SK-N-SH (cell line): ENCODE measurements around the gene KLRC2. TPM values are rescaled to one million over a fixed set of nuclear protein-coding genes. Genes with fewer than 3 reads are reported as not detected.
"Not testable (repeated sequence)": the region's sequence is repeated elsewhere in the genome, so short reads cannot be mapped to it uniquely, and the experiment has no call there.

Experiments
- CTCF ChIA-PET: fragments of 300-600, 350-600 bp; formaldehyde crosslinking; extraction: SDS; loops from one replicate; lab custom pipeline; 2021; lab: Yijun Ruan, JAX
- POLR2A ChIA-PET: fragments of 350-600 bp; sonication (Branson Sonifier 250); formaldehyde crosslinking; extraction: SDS; loops from one replicate; lab custom pipeline; 2020; ENCODE audit warnings: antibody characterized with exemption, inconsistent platforms; lab: Yijun Ruan, JAX
- DNase-seq: peaks from one replicate; pipeline ENCODE4 v3.0.0; 2012
- H2AFZ ChIP-seq: fragments of 200-600 bp; sonication (generic); 2 replicates; pipeline ENCODE4 v1.8.1; 2016; ENCODE audit warnings: antibody characterized with exemption, mild to moderate bottlenecking, low read depth
- H3F3A ChIP-seq: fragments of 200-600 bp; sonication (generic); replicated peaks from 2 replicates; pipeline ENCODE3; 2016; ENCODE audit warnings: antibody characterized with exemption, mild to moderate bottlenecking; ENCODE audit not compliant: insufficient read depth
- H3K27ac ChIP-seq, 2 experiments: fragments of 200-500 bp in 1 of 2; fragments of 200-600 bp in 1 of 2; sonication (Bioruptor generic) in 1 of 2; sonication (generic), shearing (Covaris generic) in 1 of 2; 2 replicates each; pipeline versions ENCODE4 v1.5.1 to v1.6.1; 2014 to 2016; ENCODE audit warnings: low read depth in 2 of 2, inconsistent platforms in 1 of 2, low read length in 1 of 2, mild to moderate bottlenecking in 1 of 2, mixed read lengths in 1 of 2
- H3K27me3 ChIP-seq: fragments of 200-600 bp; sonication (generic), shearing (Covaris generic); 2 replicates; pipeline ENCODE4 v1.6.1; 2016; ENCODE audit warnings: mixed run types; ENCODE audit not compliant: insufficient read depth
- H3K36me3 ChIP-seq, 2 experiments: fragments of 200-500 bp in 1 of 2; fragments of 200-600 bp in 1 of 2; sonication (Bioruptor generic) in 1 of 2; sonication (generic) in 1 of 2; replicated peaks in 1 of 2; 2 replicates each; pipeline versions ENCODE3 to v1.5.1; 2014 to 2016; ENCODE audit warnings: low read length in 1 of 2, mild to moderate bottlenecking in 1 of 2; ENCODE audit not compliant: insufficient read depth in 2 of 2, control insufficient read depth in 1 of 2
- H3K4me1 ChIP-seq, 2 experiments: fragments of 200-500 bp in 1 of 2; fragments of 200-600 bp in 1 of 2; sonication (Bioruptor generic) in 1 of 2; sonication (generic), shearing (Covaris generic) in 1 of 2; 2 replicates each; pipeline versions ENCODE4 v1.5.1 to v1.6.1; 2014 to 2016; ENCODE audit warnings: low read depth in 1 of 2, low read length in 1 of 2, mixed run types in 1 of 2; ENCODE audit not compliant: insufficient read depth in 2 of 2, control insufficient read depth in 1 of 2
- H3K4me2 ChIP-seq: fragments of 200-600 bp; sonication (generic), shearing (Covaris generic); 2 replicates; pipeline ENCODE4 v1.6.1; 2017; ENCODE audit warnings: mixed run types
- H3K4me3 ChIP-seq, 2 experiments: fragments of 200-500 bp in 1 of 2; fragments of 200-600 bp in 1 of 2; sonication (Bioruptor generic) in 1 of 2; sonication (generic), shearing (Covaris generic) in 1 of 2; 2 replicates each; pipeline versions ENCODE4 v1.5.1 to v1.8.1; 2014 to 2016; ENCODE audit warnings: low read depth in 2 of 2, inconsistent platforms in 1 of 2, low read length in 1 of 2, mild to moderate bottlenecking in 1 of 2, mixed read lengths in 1 of 2, moderate library complexity in 1 of 2
- H3K79me2 ChIP-seq: fragments of 200-600 bp; sonication (generic); 2 replicates; pipeline ENCODE4 v1.8.1; 2017; ENCODE audit warnings: mild to moderate bottlenecking; ENCODE audit not compliant: insufficient read depth
- H3K9ac ChIP-seq: fragments of 200-600 bp; sonication (generic); 2 replicates; pipeline ENCODE4 v1.6.1; 2017; ENCODE audit warnings: mixed run types
- H3K9me2 ChIP-seq: fragments of 200-600 bp; sonication (generic); 2 replicates; pipeline ENCODE4 v1.6.1; 2017; ENCODE audit warnings: mixed run types
- H3K9me3 ChIP-seq: fragments of 200-600 bp; sonication (generic); 2 replicates; pipeline ENCODE4 v1.6.1; 2017; ENCODE audit warnings: mixed run types, mild to moderate bottlenecking, moderate library complexity
- H4K20me1 ChIP-seq: fragments of 200-600 bp; sonication (generic); 2 replicates; pipeline ENCODE4 v1.6.1; 2017; ENCODE audit warnings: mild to moderate bottlenecking, mixed run types; ENCODE audit not compliant: insufficient read depth
- CHD2 ChIP-seq: fragments of 150-350 bp; IDR thresholded peaks from 2 replicates; pipeline ENCODE4 v1.6.1; 2018; ENCODE audit warnings: low read length; ENCODE audit not compliant: partially characterized antibody
- ELF1 ChIP-seq: IDR thresholded peaks from 2 replicates; pipeline ENCODE4 v1.4.0; 2012
- EZH2phosphoT487 ChIP-seq: fragments of 200-600 bp; sonication (generic); IDR thresholded peaks from 2 replicates; pipeline ENCODE4 v1.6.1; 2017; ENCODE audit warnings: low read depth, mixed run types, mild to moderate bottlenecking, antibody characterized with exemption, moderate library complexity, borderline replicate concordance
- FOSL2 ChIP-seq: IDR thresholded peaks from 2 replicates; pipeline ENCODE4 v1.4.0; 2012; ENCODE audit warnings: low read depth, mild to moderate bottlenecking, moderate library complexity, borderline replicate concordance
- FOXJ3 ChIP-seq: sonication (generic); formaldehyde crosslinking; IDR thresholded peaks from 2 replicates; pipeline ENCODE4 v1.5.1; 2020; ENCODE audit warnings: mild to moderate bottlenecking, missing genetic modification reagents
- JUND ChIP-seq: IDR thresholded peaks from 2 replicates; pipeline ENCODE4 v1.4.0; 2012
- NRF1 ChIP-seq: IDR thresholded peaks from 2 replicates; pipeline ENCODE4 v1.6.1; 2012; ENCODE audit warnings: low read depth, mild to moderate bottlenecking, low read length
- RAD21 ChIP-seq: IDR thresholded peaks from 2 replicates; pipeline ENCODE4 v1.6.1; 2012; ENCODE audit warnings: mild to moderate bottlenecking, low read length
- TCF12 ChIP-seq: IDR thresholded peaks from 2 replicates; pipeline ENCODE4 v1.4.0; 2012
- WGBS: methylation state at CpG from one replicate; pipeline ENCODE4 v1.1.6; 2017; ENCODE audit warnings: low lambda C conversion rate; 5-methylcytosine and 5-hydroxymethylcytosine counted together
- polyA plus RNA-seq, 3 experiments: library from polyadenylated mRNA; depleted of rRNA; stranded (reverse); fragments of >200 nt; gene quantifications; 2 replicates each; pipeline ENCODE4 v1.2.3, GENCODE V29; 2012
- TF ChIP-seq, protein P1 (sequence below): IDR thresholded peaks from 2 replicates; pipeline ENCODE4 v1.4.0; 2012; ENCODE audit warnings: low read depth, borderline replicate concordance
- TF ChIP-seq, protein P2 (sequence below): fragments of 150-350 bp; IDR thresholded peaks from 2 replicates; pipeline ENCODE4 v1.6.1; 2017; ENCODE audit warnings: antibody characterized with exemption, low read length, low read depth, borderline replicate concordance
- TF ChIP-seq, protein P3 (sequence below): fragments of 200-600 bp; sonication (generic); IDR thresholded peaks from 2 replicates; pipeline ENCODE4 v1.6.1; 2017; ENCODE audit warnings: antibody characterized with exemption, mild to moderate bottlenecking, moderate library complexity
- TF ChIP-seq, protein P4 (sequence below): IDR thresholded peaks from 2 replicates; pipeline ENCODE4 v1.4.0; 2012; ENCODE audit warnings: low read depth

KLRC2 gene
- polyA plus RNA-seq (2012; rRNA removed) = not detected in 2 replicates
- not detected in 2 replicates for polyA plus RNA-seq (2012; cell fraction: cytosol; rRNA removed)
- not detected in 2 replicates for polyA plus RNA-seq (2012; cell fraction: nucleus; rRNA removed)

DNA sequence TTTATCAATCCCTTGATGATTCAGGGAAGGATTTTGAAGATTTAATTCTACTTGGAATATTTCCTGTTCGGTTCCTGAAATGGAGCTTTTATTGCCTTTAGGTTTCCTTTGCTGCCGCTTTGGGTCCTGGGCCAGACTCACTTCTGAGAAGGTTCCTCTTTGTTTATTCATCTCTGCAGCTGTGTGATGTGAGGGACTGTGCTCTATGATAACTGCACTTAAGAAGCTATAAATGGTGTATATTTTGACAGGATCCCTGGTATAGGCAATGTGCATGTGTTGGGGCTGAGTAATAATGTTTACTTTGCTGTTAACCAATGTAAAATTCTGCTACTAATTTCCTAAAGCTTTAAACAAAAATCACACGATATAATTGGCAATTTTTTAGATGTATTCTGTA is at the start of gene KLRC2:
Gene KLRC2, minus strand, starts transcription at position 195 of the 400 bp plus-strand sequence. Its CDS starts 24 bp downstream, at position 171.
- H3K9ac ChIP-seq, H4K20me1 ChIP-seq, H3K4me2 ChIP-seq, H3K27ac ChIP-seq, H3K9me3 ChIP-seq, POLR2A ChIA-PET, CTCF ChIA-PET, H3K36me3 ChIP-seq, H3K4me1 ChIP-seq, DNase-seq, H3K4me3 ChIP-seq, H3F3A ChIP-seq, H2AFZ ChIP-seq, H3K79me2 ChIP-seq, H3K27me3 ChIP-seq, H3K9me2 ChIP-seq: not testable (repeated sequence)
- 15% methylated on average over 3 of the region's 3 CpGs for WGBS

DNA sequence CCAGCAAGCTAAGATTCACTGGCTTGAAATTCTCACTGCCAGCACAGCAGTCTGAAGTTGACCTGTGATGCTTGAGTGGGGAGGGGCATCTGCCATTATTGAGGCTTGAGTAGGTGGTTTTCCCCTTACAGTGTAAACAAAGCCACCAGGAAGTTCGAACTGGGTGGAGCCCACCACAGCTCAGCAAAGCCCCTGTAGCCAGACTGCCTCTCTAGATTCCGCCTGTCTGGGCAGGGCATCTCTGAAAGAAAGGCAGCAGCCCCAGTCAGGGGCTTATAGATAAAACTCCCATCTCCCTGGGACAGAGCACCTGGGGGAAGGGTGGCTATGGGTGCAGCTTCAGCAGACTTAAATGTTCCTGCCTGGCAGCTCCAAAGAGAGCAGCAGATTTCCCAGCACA is 46.1 kb upstream of the KLRC2 start:
- DNase-seq, H2AFZ ChIP-seq, H3K9me2 ChIP-seq, H3K79me2 ChIP-seq, H3K27me3 ChIP-seq, H3K36me3 ChIP-seq, H3K27ac ChIP-seq, POLR2A ChIA-PET, H3K9ac ChIP-seq, H3K4me3 ChIP-seq, H3F3A ChIP-seq, H3K9me3 ChIP-seq, CTCF ChIA-PET, H4K20me1 ChIP-seq, H3K4me1 ChIP-seq, H3K4me2 ChIP-seq: not testable (repeated sequence)
- WGBS = 7% methylated on average over 2 of the region's 2 CpGs

DNA sequence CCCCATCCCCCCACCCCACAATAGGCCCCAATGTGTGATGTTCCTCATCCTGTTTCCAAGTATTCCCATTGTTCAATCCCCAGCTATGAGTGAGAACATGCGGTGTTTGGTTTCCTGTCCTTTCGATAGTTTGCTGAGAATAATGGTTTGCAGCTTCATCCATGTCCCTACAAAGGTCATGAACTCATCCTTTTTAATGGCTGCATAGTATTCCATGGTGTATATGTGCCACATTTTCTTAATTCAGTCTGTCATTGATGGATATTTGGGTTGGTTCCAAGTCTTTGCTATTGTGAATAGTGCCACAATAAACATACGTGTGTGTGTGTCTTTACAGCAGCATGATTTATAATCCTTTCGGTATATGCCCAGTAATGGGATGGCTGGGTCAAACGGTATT is 37.0 kb upstream of the KLRC2 start:
- H3K27me3 ChIP-seq, DNase-seq, H2AFZ ChIP-seq, H3K9ac ChIP-seq, H3K9me2 ChIP-seq, H3K36me3 ChIP-seq, H3K4me3 ChIP-seq, H3K4me1 ChIP-seq, H4K20me1 ChIP-seq, H3K27ac ChIP-seq, H3K79me2 ChIP-seq, H3K9me3 ChIP-seq, CTCF ChIA-PET, POLR2A ChIA-PET, H3K4me2 ChIP-seq, H3F3A ChIP-seq: not testable (repeated sequence)
- 16% methylated on average over 5 of the region's 5 CpGs for WGBS

DNA sequence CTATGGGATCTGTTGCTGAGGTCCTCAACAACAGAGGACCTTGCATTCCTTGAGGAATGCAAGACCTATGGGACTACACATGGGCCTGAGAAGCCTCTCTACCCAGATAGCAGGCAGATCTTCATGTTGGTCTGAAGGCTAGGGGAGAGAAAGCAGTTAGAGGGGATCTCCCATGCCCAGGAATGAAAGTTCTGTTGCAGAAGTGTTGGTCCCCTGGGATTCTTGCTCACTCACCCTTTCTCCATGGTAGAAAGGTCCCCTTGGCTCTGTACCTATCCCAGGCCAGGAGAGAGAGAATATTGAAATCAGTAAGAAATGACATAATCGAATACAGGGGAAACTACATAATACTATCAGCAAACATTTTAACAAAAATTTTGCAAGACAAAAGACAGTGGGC is 33.9 kb upstream of the KLRC2 start:
- TF ChIP-seq, protein P1, sequence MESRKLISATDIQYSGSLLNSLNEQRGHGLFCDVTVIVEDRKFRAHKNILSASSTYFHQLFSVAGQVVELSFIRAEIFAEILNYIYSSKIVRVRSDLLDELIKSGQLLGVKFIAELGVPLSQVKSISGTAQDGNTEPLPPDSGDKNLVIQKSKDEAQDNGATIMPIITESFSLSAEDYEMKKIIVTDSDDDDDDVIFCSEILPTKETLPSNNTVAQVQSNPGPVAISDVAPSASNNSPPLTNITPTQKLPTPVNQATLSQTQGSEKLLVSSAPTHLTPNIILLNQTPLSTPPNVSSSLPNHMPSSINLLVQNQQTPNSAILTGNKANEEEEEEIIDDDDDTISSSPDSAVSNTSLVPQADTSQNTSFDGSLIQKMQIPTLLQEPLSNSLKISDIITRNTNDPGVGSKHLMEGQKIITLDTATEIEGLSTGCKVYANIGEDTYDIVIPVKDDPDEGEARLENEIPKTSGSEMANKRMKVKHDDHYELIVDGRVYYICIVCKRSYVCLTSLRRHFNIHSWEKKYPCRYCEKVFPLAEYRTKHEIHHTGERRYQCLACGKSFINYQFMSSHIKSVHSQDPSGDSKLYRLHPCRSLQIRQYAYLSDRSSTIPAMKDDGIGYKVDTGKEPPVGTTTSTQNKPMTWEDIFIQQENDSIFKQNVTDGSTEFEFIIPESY = no peak
- no peak for TF ChIP-seq CHD2
- TF ChIP-seq TCF12 = no peak
- TF ChIP-seq EZH2phosphoT487 = no peak
- TF ChIP-seq FOXJ3 (CRISPR knock-in tag) = no peak
- TF ChIP-seq, protein P2, sequence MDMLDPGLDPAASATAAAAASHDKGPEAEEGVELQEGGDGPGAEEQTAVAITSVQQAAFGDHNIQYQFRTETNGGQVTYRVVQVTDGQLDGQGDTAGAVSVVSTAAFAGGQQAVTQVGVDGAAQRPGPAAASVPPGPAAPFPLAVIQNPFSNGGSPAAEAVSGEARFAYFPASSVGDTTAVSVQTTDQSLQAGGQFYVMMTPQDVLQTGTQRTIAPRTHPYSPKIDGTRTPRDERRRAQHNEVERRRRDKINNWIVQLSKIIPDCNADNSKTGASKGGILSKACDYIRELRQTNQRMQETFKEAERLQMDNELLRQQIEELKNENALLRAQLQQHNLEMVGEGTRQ = no peak
- TF ChIP-seq RAD21 = no peak
- no peak for TF ChIP-seq ELF1
- no peak for TF ChIP-seq NRF1
- TF ChIP-seq FOSL2 = no peak
- TF ChIP-seq, protein P3, sequence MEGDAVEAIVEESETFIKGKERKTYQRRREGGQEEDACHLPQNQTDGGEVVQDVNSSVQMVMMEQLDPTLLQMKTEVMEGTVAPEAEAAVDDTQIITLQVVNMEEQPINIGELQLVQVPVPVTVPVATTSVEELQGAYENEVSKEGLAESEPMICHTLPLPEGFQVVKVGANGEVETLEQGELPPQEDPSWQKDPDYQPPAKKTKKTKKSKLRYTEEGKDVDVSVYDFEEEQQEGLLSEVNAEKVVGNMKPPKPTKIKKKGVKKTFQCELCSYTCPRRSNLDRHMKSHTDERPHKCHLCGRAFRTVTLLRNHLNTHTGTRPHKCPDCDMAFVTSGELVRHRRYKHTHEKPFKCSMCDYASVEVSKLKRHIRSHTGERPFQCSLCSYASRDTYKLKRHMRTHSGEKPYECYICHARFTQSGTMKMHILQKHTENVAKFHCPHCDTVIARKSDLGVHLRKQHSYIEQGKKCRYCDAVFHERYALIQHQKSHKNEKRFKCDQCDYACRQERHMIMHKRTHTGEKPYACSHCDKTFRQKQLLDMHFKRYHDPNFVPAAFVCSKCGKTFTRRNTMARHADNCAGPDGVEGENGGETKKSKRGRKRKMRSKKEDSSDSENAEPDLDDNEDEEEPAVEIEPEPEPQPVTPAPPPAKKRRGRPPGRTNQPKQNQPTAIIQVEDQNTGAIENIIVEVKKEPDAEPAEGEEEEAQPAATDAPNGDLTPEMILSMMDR = no peak
- TF ChIP-seq JUND = no peak
- TF ChIP-seq, protein P4, sequence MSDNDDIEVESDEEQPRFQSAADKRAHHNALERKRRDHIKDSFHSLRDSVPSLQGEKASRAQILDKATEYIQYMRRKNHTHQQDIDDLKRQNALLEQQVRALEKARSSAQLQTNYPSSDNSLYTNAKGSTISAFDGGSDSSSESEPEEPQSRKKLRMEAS = no peak
- no peaks in the 10 kb centered on the region for H3K9me3 ChIP-seq
- WGBS = 13% methylated on average over 1 of the region's 1 CpG
- no peaks in the 10 kb centered on the region for H3K27me3 ChIP-seq
- H3K36me3 ChIP-seq = no peaks in the 10 kb centered on the region
- no peak overlapping the region for H3K9ac ChIP-seq
- H3K4me2 ChIP-seq = no peak overlapping the region
- H3K4me3 ChIP-seq = no peak overlapping the region
- 0 out of 2 replicates have a peak, but pooled peaks cover 3% of the 10 kb centered on the region for H3K9me2 ChIP-seq
- no peaks in the 10 kb centered on the region for H3K4me1 ChIP-seq
- no peaks in the 10 kb centered on the region for H3F3A ChIP-seq
- POLR2A ChIA-PET = no interaction called here
- no peak overlapping the region for H3K27ac ChIP-seq
- CTCF ChIA-PET = no interaction called here
- H4K20me1 ChIP-seq = no peaks in the 10 kb centered on the region
- no peaks in the 10 kb centered on the region for H3K79me2 ChIP-seq
- H2AFZ ChIP-seq = no peak overlapping the region
- no peak for DNase-seq
